ENCODE measurements around the gene DYNLT1.
"Not testable (repeated sequence)": the region's sequence is repeated elsewhere in the genome, so short reads cannot be mapped to it uniquely, and the experiment has no call there.

The DYNLT1 gene

GRCh38 chr6:158663625-158664165, 19.2 kb upstream of the DYNLT1 start:
- DNase-seq (ENCODE audit: low read depth, low spot score): no peak

- no peak for DNase-seq (ENCODE audit: low read depth, low spot score)
Observed at GRCh38 chr6:158662954-158663624, 18.5 kb upstream of the DYNLT1 start.

GRCh38 chr6:158662607-158662953, 18.0 kb upstream of the DYNLT1 start:
- DNase-seq (ENCODE audit: low read depth, low spot score): no peak

- DNase-seq (ENCODE audit: low read depth, low spot score): no peak
Observed at GRCh38 chr6:158661156-158661685, 16.7 kb upstream of the DYNLT1 start.

- DNase-seq (ENCODE audit: low read depth, low spot score): no peak
Observed at GRCh38 chr6:158660333-158660754, 15.8 kb upstream of the DYNLT1 start.

- not testable (repeated sequence) for DNase-seq (ENCODE audit: low read depth, low spot score)
Observed at GRCh38 chr6:158656986-158657385, 12.4 kb upstream of the DYNLT1 start.

- DNase-seq (ENCODE audit: low read depth, low spot score): no peak
Observed at GRCh38 chr6:158655569-158656450, 11.3 kb upstream of the DYNLT1 start.

- DNase-seq (ENCODE audit: low read depth, low spot score): no peak
Observed at GRCh38 chr6:158654960-158655489, 10.5 kb upstream of the DYNLT1 start.

GRCh38 chr6:158654498-158654897, 10.0 kb upstream of the DYNLT1 start:
- DNase-seq (ENCODE audit: low read depth, low spot score): no peak

- no peak for DNase-seq (ENCODE audit: low read depth, low spot score)
Observed at GRCh38 chr6:158653577-158654354, 9.2 kb upstream of the DYNLT1 start.

GRCh38 chr6:158651981-158652737, 7.6 kb upstream of the DYNLT1 start:
- DNase-seq (ENCODE audit: low read depth, low spot score): not testable (repeated sequence)

- DNase-seq (ENCODE audit: low read depth, low spot score): no peak
Observed at GRCh38 chr6:158649289-158650143, 5.0 kb upstream of the DYNLT1 start, which contains the start of gene SYTL3. SYTL3 (plus strand) TSS chr6:158650054; CDS start chr6:158663269, 13,215 bp downstream.

GRCh38 chr6:158648682-158649131, 4.2 kb upstream of the DYNLT1 start:
- no peak for DNase-seq (ENCODE audit: low read depth, low spot score)

- no peak for DNase-seq (ENCODE audit: low read depth, low spot score)
Observed at GRCh38 chr6:158647501-158647900, 3.0 kb upstream of the DYNLT1 start.

- DNase-seq (ENCODE audit: low read depth, low spot score): no peak
Observed at GRCh38 chr6:158646023-158646910, 1.7 kb upstream of the DYNLT1 start.

- no peak for DNase-seq (ENCODE audit: low read depth, low spot score)
Observed at GRCh38 chr6:158645064-158646022, 800 bp upstream of the DYNLT1 start.

- no peak for DNase-seq (ENCODE audit: low read depth, low spot score)
Observed at GRCh38 chr6:158643836-158644230, 710 bp downstream of the DYNLT1 start.

Data from smooth muscle cell of the brain vasculature (primary cell).